CD14-positive monocyte (primary cell): Measurements from ENCODE around the gene KRT76. TPM values are rescaled to one million over a fixed set of nuclear protein-coding genes. Genes with fewer than 3 reads are reported as not detected.

ENCODE experiments used
- DNase-seq, 3 donors: peaks; one replicate each; pipeline ENCODE4 v3.0.0-alpha.2; 2011 to 2022
- H2AFZ ChIP-seq: 2 replicates; pipeline ENCODE4 v1.6.0; 2012; ENCODE audit warnings: mild to moderate bottlenecking, low read depth, low read length, inconsistent platforms; ENCODE audit not compliant: insufficient read depth, poor library complexity, severe bottlenecking
- H3K27ac ChIP-seq, 2 donors: 1 replicate in 1 of 2; 2 replicates in 1 of 2; pipeline ENCODE4 v1.5.1; 2012 to 2013; ENCODE audit warnings: low read length in 2 of 2, control low read depth in 1 of 2, inconsistent platforms in 1 of 2, low read depth in 1 of 2, mild to moderate bottlenecking in 1 of 2
- H3K27me3 ChIP-seq, 2 donors: one replicate each; pipeline versions ENCODE4 v1.6.0 to v1.6.1; 2011 to 2013; ENCODE audit warnings: low read length in 2 of 2; ENCODE audit not compliant: control insufficient read depth in 2 of 2, insufficient read depth in 2 of 2
- H3K36me3 ChIP-seq, 2 donors: replicated peaks in 1 of 2; 1 replicate in 1 of 2; 2 replicates in 1 of 2; pipeline versions ENCODE4 v1.5.1 to v1.6.1; 2012 to 2013; ENCODE audit warnings: low read length in 2 of 2, control low read depth in 1 of 2, inconsistent platforms in 1 of 2, mild to moderate bottlenecking in 1 of 2; ENCODE audit not compliant: insufficient read depth in 2 of 2, control insufficient read depth in 1 of 2
- H3K4me1 ChIP-seq, 2 donors: 1 replicate in 1 of 2; 2 replicates in 1 of 2; pipeline versions ENCODE4 v1.5.1 to v1.6.1; 2012 to 2013; ENCODE audit warnings: low read length in 2 of 2, control low read depth in 1 of 2, inconsistent platforms in 1 of 2, mild to moderate bottlenecking in 1 of 2, moderate library complexity in 1 of 2; ENCODE audit not compliant: insufficient read depth in 2 of 2, control insufficient read depth in 1 of 2
- H3K4me2 ChIP-seq: replicated peaks from 2 replicates; pipeline ENCODE3; 2012; ENCODE audit warnings: low read length, moderate library complexity, mild to moderate bottlenecking; ENCODE audit not compliant: poor library complexity, severe bottlenecking; ENCODE audit errors: extremely low read depth
- H3K4me3 ChIP-seq, 3 experiments: fragments of 200-600 bp in 1 of 3; sonication (generic) in 1 of 3; replicated peaks in 1 of 3; 1 replicate in 2 of 3; 2 replicates in 1 of 3; pipeline ENCODE4 v1.5.1; 2011 to 2013; ENCODE audit warnings: low read length in 3 of 3, mild to moderate bottlenecking in 3 of 3, control low read depth in 2 of 3, low read depth in 2 of 3, inconsistent platforms in 1 of 3, moderate library complexity in 1 of 3
- H3K79me2 ChIP-seq: 2 replicates; pipeline ENCODE4 v1.6.0; 2012; ENCODE audit warnings: mild to moderate bottlenecking, control low read depth, inconsistent platforms, low read length, moderate library complexity; ENCODE audit not compliant: insufficient read depth
- H3K9ac ChIP-seq: 2 replicates; pipeline ENCODE4 v1.6.0; 2017; ENCODE audit warnings: low read length, mild to moderate bottlenecking; ENCODE audit not compliant: insufficient read depth, poor library complexity, severe bottlenecking
- H3K9me3 ChIP-seq, 2 donors: replicated peaks in 1 of 2; 1 replicate in 1 of 2; 2 replicates in 1 of 2; pipeline versions ENCODE4 v1.5.1 to v1.6.1; 2012 to 2013; ENCODE audit warnings: low read length in 2 of 2, control low read depth in 1 of 2; ENCODE audit not compliant: control insufficient read depth in 1 of 2, insufficient read depth in 1 of 2
- H4K20me1 ChIP-seq: 2 replicates; pipeline ENCODE4 v1.6.0; 2012; ENCODE audit warnings: mild to moderate bottlenecking, low read length, control low read depth, moderate library complexity; ENCODE audit not compliant: insufficient read depth
- H3K27ac Mint-ChIP-seq, 7 donors: one replicate each; pipeline ENCODE4 v1.8.0; 2020; ENCODE audit warnings: mild to moderate bottlenecking in 7 of 7, mixed read lengths in 7 of 7, moderate library complexity in 6 of 7, inconsistent platforms in 2 of 7
- H3K27me3 Mint-ChIP-seq, 3 donors: one replicate each; pipeline ENCODE4 v1.8.0; 2021 to 2022; ENCODE audit warnings: low read depth in 3 of 3, mild to moderate bottlenecking in 3 of 3, mixed read lengths in 3 of 3, moderate library complexity in 3 of 3, inconsistent platforms in 1 of 3
- H3K36me3 Mint-ChIP-seq, 2 donors: one replicate each; pipeline ENCODE4 v1.8.0; 2020; ENCODE audit warnings: mixed read lengths in 2 of 2, inconsistent platforms in 1 of 2, mild to moderate bottlenecking in 1 of 2
- H3K4me1 Mint-ChIP-seq: one replicate; pipeline ENCODE4 v1.8.0; 2020; ENCODE audit warnings: mild to moderate bottlenecking, mixed read lengths
- H3K4me3 Mint-ChIP-seq, 2 donors: one replicate each; pipeline ENCODE4 v1.8.0; 2020; ENCODE audit warnings: mild to moderate bottlenecking in 2 of 2, mixed read lengths in 2 of 2, moderate library complexity in 1 of 2
- H3K9me3 Mint-ChIP-seq, 7 donors: one replicate each; pipeline ENCODE4 v1.8.0; 2020 to 2022; ENCODE audit warnings: mixed read lengths in 7 of 7, mild to moderate bottlenecking in 6 of 7, moderate library complexity in 6 of 7, inconsistent platforms in 2 of 7
- CTCF ChIP-seq: fragments of 200-600 bp; IDR thresholded peaks from one replicate; pipeline ENCODE4 v1.8.0; 2022; ENCODE audit warnings: antibody characterized with exemption, mild to moderate bottlenecking
- WGBS: methylation state at CpG from one replicate; pipeline ENCODE4 v1.1.5; 2013; ENCODE audit warnings: missing lambda C conversion rate; ENCODE audit not compliant: insufficient coverage; 5-methylcytosine and 5-hydroxymethylcytosine counted together
- intact Hi-C, 2 donors: fragments of 100-400 bp; cut with micrococcal nuclease; formaldehyde crosslinking; loops; one replicate each; pipeline versions ENCODE4 v1.15.0 to v1.15.1; 2023
- polyA plus RNA-seq, 3 donors: library from polyadenylated mRNA; depleted of rRNA in 1 of 3; unstranded in 2 of 3; stranded (reverse) in 1 of 3; fragments of 300-500 nt in 2 of 3; fragments of >200 nt in 1 of 3; fragmentation: Illumina TruSeq in 2 of 3; gene quantifications; 1 replicate in 2 of 3; 2 replicates in 1 of 3; pipeline ENCODE4 v1.2.3, GENCODE V29; 2012 to 2021

The KRT76 gene
- polyA plus RNA-seq, 3 donors, result not detected

GRCh38 chr12:52759218-52759617 is 17.9 kb downstream of the KRT76 start:
- H3K9ac ChIP-seq, result no peak overlapping the region
- no peak for TF ChIP-seq CTCF
- H3K27ac ChIP-seq, result no peak overlapping the region
- H3K9me3 ChIP-seq, result peaks cover 24 to 37% of the 10 kb centered on the region in 2 donors
- no peak for DNase-seq
- H2AFZ ChIP-seq, result no peak overlapping the region
- Mint-ChIP-seq H3K36me3 (no peaks in the 10 kb centered on the region), H3K4me1 (no peaks in the 10 kb centered on the region), H3K27ac (no peak overlapping the region), H3K9me3 (peaks cover 11 to 37% (median 27%) of the 10 kb centered on the region in 7 donors), H3K27me3 (peaks cover 2 to 5% (median 3%) of the 10 kb centered on the region in 3 donors), H3K4me3 (no peak overlapping the region)
- H3K36me3 ChIP-seq, result no peaks in the 10 kb centered on the region
- no peaks in the 10 kb centered on the region for H3K4me1 ChIP-seq
- H4K20me1 ChIP-seq, result no peaks in the 10 kb centered on the region
- H3K4me2 ChIP-seq, result no peak overlapping the region
- WGBS, result no CpG with 5 or more reads among the region's 2 CpGs
- no peak overlapping the region for H3K4me3 ChIP-seq
- no peaks in the 10 kb centered on the region for H3K27me3 ChIP-seq
- intact Hi-C loops, result no loop called here
- no peaks in the 10 kb centered on the region for H3K79me2 ChIP-seq

- Mint-ChIP-seq H3K36me3 (no peaks in the 10 kb centered on the region), H3K9me3 (peaks cover 11 to 33% (median 24%) of the 10 kb centered on the region in 7 donors), H3K27ac (no peak overlapping the region), H3K4me3 (no peak overlapping the region), H3K27me3 (peaks cover 3 to 4% (median 3%) of the 10 kb centered on the region in 3 donors), H3K4me1 (no peaks in the 10 kb centered on the region)
- Histone ChIP-seq H3K27ac (no peak overlapping the region), H3K36me3 (no peaks in the 10 kb centered on the region), H3K4me1 (no peaks in the 10 kb centered on the region), H3K9me3 (peaks cover 24 to 32% of the 10 kb centered on the region in 2 donors), H3K9ac (no peak overlapping the region), H3K4me3 (no peak overlapping the region), H3K79me2 (no peaks in the 10 kb centered on the region), H4K20me1 (no peaks in the 10 kb centered on the region), H3K27me3 (no peaks in the 10 kb centered on the region), H3K4me2 (no peak overlapping the region), H2AFZ (no peak overlapping the region)
- WGBS, result 29% methylated on average over 1 of the region's 1 CpG
- TF ChIP-seq CTCF, result no peak
- intact Hi-C loops, result no loop called here
- DNase-seq, result no peak
Observed at GRCh38 chr12:52757449-52758176, 19.5 kb downstream of the KRT76 start.
